ENCODE measurements around the gene KCNAB1.
"Not testable (repeated sequence)": the region's sequence is repeated elsewhere in the genome, so short reads cannot be mapped to it uniquely, and the experiment has no call there.

The KCNAB1 gene
- 0 to 0.47 reads per million in 2 donors for total RNA-seq

DNA sequence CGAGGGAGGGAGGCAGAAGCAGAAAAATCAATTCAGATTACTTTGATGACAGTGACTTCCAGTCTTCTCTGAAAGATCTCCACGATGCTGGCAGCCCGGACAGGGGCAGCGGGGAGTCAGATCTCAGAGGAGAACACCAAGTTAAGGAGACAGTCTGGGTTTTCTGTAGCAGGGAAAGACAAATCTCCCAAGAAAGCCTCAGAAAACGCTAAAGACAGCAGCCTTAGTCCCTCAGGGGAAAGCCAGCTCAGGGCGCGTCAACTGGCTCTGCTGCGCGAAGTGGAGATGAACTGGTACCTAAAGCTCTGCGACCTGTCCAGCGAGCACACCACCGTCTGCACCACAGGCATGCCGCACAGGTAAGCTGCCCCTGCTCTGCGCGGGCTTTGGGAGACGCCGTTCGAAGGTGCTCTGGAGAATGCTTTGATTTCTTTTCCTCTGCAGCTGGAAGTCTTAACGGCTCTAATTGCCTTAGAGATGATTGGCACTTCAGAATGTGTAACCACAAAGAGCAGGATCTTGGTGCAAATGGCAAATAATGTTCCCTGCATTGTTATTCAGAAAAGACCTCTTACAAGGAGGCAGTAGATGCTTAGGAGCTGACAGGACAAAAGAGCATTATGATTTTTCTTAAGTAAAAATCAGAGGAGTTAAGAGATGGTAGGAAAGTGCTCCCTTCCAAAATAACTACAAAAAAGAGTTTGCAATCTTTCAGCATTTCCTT is at the start of gene KCNAB1:
Gene KCNAB1 (plus strand): TSS at position 51 of the 724 bp plus-strand sequence.
- DNase-seq: no peak

DNA sequence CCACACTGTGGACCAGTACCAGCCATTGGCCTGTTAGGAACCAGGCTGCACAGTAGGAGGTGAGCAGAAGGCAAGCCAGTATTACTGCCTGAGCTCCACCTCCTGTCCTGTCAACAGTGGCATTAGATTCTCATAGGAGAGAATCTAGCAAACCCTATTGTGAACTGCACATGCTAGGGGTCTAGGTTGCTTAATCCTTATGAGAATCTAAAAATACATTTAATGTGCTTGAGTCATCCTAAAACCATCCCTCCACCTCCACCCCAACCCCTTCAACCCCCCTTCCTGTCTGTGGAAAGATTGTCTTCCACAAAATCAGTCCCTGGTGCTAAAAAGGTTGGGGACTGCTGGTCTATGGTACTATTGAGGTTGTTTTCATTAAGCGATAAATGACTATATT is 49.3 kb upstream of the KCNAB1 start:
- no peak for DNase-seq

GRCh38 chr3:156072950-156073657 is 47.3 kb upstream of the KCNAB1 start:
- DNase-seq: not testable (repeated sequence)

DNA sequence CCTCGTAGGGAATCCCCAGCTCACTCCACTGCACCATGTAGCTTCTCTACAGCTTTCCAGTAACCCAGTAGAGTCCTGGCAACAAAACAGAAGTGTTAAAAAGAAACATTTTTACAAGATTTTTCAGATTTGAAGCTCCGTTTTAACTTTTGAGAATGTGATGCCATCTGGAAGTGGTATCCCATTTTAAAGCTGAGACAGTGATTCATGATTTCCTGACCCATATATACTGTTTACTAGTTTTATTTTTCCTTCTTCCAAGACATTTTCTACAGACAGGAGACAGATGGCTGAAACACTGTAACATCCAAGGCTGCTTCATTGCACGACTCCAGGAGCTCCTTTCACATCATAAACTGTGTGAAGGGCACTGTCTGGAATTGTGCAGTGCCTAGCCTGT is 30.3 kb upstream of the KCNAB1 start:
- DNase-seq: no peak

GRCh38 chr3:156093964-156094363 is 26.4 kb upstream of the KCNAB1 start:
- DNase-seq: no peak

DNA sequence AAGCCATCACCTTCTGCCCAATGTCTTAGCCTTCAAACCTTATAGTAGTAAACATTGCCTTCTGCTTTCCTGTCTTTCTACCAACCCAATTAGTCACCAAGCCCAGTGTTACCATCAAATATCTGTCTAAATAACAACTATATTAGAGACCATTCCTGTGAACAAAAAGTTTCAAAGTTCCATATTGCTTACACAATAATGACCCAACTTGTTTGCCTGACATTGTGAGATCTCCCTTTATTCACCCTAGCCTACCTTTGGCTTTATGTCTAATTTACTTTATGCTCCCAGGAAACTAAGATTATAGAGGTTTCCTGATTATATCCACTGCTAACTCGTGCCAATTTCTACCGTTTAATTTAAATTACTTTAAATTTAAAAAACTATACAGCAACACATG is 26.0 kb upstream of the KCNAB1 start:
- no peak for DNase-seq

GRCh38 chr3:156095652-156096051 is 24.7 kb upstream of the KCNAB1 start:
- DNase-seq: not testable (repeated sequence)

DNA sequence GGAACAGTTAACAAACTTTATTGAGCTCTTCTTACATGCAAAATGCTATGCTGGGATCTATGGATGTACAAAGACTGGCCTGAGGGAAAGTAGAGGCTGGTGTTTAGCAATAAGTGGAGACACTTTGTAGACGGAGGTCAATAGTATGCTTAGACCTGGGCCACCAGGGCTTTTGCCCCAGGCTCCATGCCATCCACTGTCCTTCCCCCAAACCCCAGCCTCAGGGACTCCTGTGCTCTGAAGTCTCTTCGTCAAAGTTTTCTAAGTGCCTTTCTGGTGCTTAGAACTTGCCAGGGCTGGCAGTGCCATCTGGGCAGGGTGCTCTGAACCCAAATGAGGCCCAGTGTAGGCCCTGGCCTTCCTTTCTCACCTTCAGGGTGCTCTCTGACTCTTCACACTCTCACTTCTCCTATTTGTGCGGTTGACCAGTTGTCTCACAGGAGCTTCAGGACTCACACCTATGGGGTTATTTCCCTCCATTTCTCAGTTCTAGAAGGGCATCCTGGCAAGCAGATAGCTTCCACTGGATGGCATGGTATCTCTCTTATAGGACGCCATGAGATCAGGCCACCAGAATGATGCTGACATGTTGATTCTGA is 21.8 kb upstream of the KCNAB1 start:
- DNase-seq: no peak

GRCh38 chr3:156099348-156099747 is 21.0 kb upstream of the KCNAB1 start:
- DNase-seq: not testable (repeated sequence)

GRCh38 chr3:156099984-156100383 is 20.4 kb upstream of the KCNAB1 start:
- DNase-seq: not testable (repeated sequence)

DNA sequence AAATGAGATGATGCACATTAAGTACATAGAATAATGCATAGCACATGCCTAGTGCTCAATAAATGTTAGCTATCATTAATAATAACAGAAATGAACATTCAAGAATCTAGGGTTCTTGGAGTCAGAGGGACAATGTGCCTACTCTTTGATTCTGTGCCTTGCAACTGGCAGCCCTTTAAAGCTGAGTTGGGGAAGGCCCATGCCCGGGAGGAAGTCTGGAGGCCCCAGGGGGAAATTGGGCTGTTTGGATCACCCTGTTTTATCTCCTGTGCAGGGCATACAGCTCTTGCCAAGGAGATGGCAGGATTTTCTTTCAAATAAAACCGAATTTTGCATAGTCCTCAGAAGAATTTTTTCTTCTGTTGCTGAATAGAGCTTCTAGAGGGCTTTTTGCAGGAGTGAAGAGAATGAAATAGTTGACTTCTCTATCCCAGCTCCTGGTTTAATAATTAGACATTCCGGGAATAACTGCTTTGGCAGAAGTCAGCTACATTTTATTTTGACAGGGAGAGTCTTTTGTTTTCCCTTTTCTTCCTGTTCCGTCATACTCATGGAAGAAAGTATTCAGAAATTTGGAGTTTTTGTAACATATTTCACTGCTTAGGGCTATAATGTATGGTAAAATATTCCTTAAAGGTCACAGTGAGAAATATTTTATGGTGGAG is 18.0 kb upstream of the KCNAB1 start:
- no peak for DNase-seq

DNA sequence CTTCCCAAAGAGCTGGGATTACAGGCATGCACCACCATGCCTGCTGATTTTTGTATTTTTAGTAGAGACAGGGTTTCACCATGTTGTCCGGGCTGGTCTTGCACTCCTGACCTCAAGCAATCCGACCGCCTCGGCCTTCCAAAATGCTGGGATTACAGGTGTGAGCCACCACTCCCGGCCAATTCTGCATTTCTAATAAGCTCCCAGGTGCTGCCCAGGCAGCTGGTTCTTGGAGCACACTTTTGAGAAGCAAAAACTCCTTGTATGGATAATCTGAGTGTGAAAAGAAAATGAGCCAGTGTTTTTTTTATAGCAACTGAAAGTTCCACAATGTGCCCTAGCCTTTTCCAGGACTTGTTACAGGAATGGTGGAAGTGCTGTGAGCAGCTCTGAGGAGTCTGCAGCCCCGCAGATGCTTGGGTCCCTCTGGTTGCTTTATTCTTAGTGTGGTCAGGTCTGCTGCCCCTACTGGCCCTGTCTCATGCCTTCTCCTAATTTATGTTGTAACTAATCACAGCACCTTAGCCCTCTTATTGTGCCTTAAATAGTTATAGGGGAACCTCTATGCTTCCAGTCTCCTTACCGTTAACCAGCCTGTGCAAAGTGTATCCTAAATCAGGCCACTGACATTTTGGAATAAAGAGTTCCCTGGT is 13.5 kb upstream of the KCNAB1 start:
- no peak for DNase-seq

GRCh38 chr3:156107504-156107903 is 12.9 kb upstream of the KCNAB1 start:
- no peak for DNase-seq

DNA sequence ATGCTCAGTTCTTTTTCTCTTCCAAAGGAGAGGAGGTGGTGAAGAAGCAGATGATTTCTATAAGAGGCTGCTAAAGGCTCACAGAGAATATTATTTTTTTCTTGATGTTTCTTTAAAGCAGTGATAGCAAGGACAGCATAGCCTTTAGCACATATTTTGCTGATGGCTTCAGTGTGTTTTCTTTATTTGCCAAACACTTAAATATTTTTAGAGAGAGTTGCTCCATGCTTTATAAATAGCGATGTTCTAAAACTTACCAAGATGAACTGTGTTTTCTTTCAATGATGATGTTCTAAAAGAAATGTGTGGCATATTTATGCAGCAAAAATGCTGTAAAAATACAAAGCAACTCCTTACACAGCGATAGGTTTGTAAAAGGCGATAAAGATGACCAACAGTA is 11.8 kb upstream of the KCNAB1 start:
- no peak for DNase-seq

DNA sequence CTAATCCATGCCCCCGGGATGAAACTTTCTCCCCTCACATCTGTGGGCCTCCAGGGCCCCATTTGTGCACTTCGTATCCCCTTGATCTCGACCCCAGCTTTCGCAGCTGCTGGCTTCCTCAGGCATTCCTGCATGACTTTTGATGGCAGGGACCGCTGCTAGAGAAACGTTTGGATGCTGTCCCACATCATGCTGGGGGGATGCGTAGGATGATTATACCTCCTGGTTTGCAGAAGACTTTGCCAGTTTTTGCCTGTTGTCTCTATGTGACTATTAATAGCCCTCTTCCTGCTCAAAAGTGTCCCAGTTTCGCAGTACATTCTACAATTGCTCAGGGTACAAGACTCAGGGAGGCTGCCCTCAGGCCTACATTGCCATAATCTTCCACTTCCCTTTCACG is 10.4 kb upstream of the KCNAB1 start:
- DNase-seq: no peak

- DNase-seq: no peak
Observed at GRCh38 chr3:156126467-156126866, 6.1 kb downstream of the KCNAB1 start.

- DNase-seq: no peak
Observed at GRCh38 chr3:156131241-156131640, 10.9 kb downstream of the KCNAB1 start.

- DNase-seq: no peak
Observed at GRCh38 chr3:156131799-156132198, 11.4 kb downstream of the KCNAB1 start.

DNA sequence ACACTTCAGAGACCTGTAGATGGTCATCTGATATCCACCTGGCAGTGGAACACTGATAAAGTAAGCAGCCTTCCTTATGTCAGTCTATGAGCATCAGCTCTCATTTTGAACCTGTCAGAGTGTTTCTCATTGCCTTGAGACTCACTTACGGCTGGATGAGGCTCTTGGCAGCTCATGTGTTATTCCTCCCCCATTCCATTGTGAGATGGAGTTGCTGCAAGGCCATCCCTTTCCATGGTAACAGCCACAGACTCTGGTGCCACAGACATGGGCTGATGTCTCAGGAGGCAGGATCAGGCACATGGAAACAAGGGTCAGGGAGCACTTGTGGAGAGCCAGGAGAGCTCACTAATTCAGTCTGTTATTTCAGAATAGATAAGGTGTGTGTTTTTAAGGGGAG is 11.9 kb downstream of the KCNAB1 start:
- DNase-seq: no peak

DNA sequence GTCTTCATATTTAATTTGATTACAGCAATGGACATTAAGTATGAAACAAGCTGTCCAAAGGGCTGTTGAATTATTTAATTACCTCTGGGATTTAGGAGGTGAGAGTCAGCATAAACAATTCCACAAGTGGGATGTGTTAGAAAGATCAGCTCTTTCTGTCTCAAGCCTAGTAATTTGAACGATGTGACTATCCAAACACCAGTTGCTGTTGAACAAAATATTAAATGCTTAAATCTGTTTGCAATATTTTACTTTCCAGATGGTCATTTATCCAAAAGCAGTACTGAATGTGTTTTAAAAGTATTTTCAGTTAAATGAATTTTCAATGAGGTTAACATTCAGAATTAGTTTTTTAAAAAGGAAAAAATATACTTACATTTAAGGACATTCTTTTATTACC is 12.7 kb downstream of the KCNAB1 start:
- DNase-seq: no peak

- DNase-seq: no peak
Observed at GRCh38 chr3:156135921-156136638, 15.7 kb downstream of the KCNAB1 start.

GRCh38 chr3:156137397-156137796 is 17.0 kb downstream of the KCNAB1 start:
- not testable (repeated sequence) for DNase-seq

Measured in T-helper 2 cell (primary cell).